ENCODE data around the gene CHST6.
"Not testable (repeated sequence)": the region's sequence is repeated elsewhere in the genome, so short reads cannot be mapped to it uniquely, and the experiment has no call there.

CHST6 gene

DNA sequence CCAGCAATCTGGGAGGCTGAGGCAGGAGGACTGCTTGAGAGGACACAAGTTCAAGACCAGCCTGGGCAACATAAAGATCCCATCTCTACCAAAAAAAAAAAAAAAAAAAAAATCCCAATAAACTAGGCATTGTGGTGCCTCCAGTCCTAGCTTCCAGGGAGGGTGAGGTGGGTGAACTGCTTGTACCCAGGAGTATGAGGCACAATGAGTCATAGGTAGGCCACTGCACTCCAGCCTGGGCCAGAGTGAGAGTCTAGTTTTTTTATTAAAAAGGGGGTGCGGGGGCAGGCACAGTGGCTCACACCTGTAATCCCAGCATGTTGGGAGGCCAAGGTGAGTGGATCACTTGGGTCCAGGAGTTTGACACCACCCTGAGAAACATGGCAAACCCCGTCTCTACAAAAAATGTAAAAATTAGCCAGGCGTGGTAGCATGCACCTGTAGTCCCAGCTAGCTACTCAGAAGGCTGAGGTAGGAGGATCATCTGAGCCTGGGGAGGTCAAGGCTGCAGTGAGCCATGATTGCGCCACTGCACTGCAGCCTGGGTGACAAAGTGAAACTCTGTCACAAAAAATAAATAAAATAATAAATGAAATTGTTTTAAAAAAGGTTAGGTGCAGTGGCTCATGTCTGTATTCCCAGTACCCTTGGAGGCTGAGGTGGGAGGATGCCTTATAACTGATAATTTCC, 7.8 kb upstream of the CHST6 start:
- H3K4me3 ChIP-seq (ENCODE audit: low read depth, low read length): no peak overlapping the region
- no peak for DNase-seq (ENCODE audit: low read depth, low spot score)
- TF ChIP-seq, protein P1, sequence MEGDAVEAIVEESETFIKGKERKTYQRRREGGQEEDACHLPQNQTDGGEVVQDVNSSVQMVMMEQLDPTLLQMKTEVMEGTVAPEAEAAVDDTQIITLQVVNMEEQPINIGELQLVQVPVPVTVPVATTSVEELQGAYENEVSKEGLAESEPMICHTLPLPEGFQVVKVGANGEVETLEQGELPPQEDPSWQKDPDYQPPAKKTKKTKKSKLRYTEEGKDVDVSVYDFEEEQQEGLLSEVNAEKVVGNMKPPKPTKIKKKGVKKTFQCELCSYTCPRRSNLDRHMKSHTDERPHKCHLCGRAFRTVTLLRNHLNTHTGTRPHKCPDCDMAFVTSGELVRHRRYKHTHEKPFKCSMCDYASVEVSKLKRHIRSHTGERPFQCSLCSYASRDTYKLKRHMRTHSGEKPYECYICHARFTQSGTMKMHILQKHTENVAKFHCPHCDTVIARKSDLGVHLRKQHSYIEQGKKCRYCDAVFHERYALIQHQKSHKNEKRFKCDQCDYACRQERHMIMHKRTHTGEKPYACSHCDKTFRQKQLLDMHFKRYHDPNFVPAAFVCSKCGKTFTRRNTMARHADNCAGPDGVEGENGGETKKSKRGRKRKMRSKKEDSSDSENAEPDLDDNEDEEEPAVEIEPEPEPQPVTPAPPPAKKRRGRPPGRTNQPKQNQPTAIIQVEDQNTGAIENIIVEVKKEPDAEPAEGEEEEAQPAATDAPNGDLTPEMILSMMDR (IDR thresholded peaks at IDR 0.05; ENCODE audit: low read depth, low read length): no peak
- in situ Hi-C loops (cut with HindIII; ENCODE audit: low sequenced_read_pairs): no loop called here

DNA sequence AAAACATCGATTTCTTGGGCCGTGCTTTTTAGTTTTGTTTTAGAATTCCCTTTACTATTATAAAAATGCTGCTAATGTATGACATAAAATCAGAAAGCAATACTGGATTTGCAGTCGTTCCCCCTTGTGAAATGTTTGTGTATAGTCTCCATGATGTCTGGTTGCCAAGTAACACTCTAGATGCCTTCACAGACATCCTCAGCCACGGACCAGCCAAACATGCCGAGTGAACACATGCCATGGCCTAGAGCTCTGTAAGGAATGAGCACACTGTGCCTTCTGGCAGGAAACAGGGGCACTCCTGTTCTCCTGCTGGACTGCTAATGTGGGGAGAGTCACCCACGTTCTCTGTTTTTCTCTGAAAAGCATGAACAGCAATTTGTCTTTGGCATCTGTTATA, 6.6 kb upstream of the CHST6 start:
- in situ Hi-C loops (cut with HindIII; ENCODE audit: low sequenced_read_pairs); H3K4me3 ChIP-seq (ENCODE audit: low read depth, low read length): not testable (repeated sequence)
- DNase-seq (ENCODE audit: low read depth, low spot score): peak; percentile 55

DNA sequence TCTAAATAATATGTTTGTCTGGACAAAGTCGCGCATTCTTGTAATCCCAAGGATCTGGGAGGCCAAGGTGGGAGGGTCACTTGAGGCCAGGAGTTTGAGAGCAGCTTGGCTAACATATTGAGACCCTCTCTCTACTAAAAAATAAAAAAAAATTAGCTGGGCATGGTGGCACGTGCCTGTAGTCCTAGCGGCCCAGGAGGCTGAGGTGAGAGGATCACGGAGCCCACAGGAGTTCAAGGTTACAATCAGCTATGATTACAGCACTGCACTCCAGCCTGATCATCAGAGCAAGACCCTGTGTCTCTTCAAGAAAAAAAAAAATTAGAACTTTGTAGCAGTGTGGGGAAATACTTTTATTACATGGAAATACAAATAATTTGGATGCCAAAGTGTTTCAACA, 6.1 kb upstream of the CHST6 start:
- TF ChIP-seq, protein P1 (IDR thresholded peaks at IDR 0.05; ENCODE audit: low read depth, low read length): no peak
- DNase-seq (ENCODE audit: low read depth, low spot score): no peak
- in situ Hi-C loops (cut with HindIII; ENCODE audit: low sequenced_read_pairs): no loop called here
- no peak overlapping the region for H3K4me3 ChIP-seq (ENCODE audit: low read depth, low read length)

DNA sequence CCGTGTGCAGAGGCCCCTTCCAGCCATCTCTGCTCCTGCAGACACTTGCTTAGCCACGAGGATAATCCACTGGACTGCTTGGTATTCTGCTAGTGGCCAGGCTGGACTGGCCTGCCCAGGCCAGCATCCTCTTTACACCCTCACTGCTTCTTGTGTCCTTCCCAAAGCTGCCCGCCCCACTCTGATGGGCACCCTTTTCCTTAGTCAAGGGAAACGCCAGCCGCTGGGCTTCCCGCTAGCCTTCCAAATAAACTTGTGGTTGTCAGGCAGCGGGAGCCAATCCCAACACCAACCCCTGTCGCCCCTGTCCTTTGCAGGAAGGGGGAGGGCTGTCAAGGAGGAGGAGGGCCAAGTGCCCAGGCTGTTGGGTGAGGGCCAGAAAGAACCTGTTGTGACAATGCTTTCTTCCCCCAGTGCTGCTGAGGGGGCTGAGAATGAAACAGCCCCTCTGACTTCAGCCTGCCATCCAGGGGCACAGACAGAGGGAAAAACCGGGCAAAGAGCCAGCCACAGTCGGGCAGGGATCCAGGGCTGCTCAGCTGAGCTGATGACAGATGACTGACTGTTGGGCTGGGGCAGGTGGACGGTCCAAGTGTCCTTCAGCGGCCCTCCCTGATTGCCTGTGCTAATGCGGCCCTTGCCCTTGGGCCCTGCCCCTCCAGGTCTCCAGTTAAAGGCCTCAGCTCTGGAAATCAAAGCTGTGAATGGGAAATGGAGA, 3.5 kb upstream of the CHST6 start:
- in situ Hi-C loops (cut with HindIII; ENCODE audit: low sequenced_read_pairs); H3K4me3 ChIP-seq (ENCODE audit: low read depth, low read length); DNase-seq (ENCODE audit: low read depth, low spot score): not testable (repeated sequence)

DNA sequence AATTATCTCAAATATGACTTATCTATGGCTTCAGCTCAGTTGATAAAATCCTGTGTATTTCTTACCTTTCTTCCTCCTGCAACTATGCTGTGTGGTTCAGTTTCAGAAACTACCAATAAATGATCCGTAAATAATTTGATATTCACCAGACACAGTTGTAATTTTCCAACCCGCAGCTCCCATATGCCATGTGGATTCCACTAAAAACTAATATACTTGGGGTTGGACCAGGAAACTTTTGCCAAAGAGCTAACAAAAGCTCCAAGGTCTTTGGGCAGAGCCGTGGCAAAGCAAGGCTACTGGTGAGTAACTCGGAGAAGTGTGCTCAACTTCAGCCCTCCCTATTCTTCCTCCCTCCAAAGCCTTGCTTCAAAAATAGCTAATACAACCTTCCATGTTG, 2.3 kb upstream of the CHST6 start:
- in situ Hi-C loops (cut with HindIII; ENCODE audit: low sequenced_read_pairs): no loop called here
- TF ChIP-seq, protein P1 (IDR thresholded peaks at IDR 0.05; ENCODE audit: low read depth, low read length): no peak
- peak; percentile 33 for DNase-seq (ENCODE audit: low read depth, low spot score)
- no peak overlapping the region for H3K4me3 ChIP-seq (ENCODE audit: low read depth, low read length)

DNA sequence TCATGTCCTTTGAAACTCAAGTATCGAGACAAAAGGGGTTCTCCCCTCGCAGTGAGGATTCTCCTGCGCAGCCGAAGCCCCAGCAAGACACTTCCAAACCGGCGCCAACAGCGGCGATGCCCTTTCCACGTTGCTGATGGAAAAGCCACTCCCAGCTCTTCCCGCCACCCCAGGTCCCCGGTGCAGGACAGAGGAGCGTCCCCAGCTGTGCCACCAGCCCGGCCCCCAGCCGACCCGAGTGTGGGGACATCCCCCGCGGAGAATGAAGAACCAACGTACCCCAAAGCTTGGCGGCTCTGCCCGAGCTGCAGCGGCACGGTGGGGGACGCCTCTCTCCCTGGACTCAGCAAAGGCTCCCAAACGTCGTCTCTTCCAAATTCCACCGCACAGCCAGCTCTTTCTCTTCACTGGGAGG, 573 bp downstream of the CHST6 start:
- in situ Hi-C loops (cut with HindIII; ENCODE audit: low sequenced_read_pairs): no loop called here
- DNase-seq (ENCODE audit: low read depth, low spot score): no peak
- H3K4me3 ChIP-seq (ENCODE audit: low read depth, low read length): peak overlapping the region; percentile 48
- TF ChIP-seq, protein P1 (IDR thresholded peaks at IDR 0.05; ENCODE audit: low read depth, low read length): no peak

DNA sequence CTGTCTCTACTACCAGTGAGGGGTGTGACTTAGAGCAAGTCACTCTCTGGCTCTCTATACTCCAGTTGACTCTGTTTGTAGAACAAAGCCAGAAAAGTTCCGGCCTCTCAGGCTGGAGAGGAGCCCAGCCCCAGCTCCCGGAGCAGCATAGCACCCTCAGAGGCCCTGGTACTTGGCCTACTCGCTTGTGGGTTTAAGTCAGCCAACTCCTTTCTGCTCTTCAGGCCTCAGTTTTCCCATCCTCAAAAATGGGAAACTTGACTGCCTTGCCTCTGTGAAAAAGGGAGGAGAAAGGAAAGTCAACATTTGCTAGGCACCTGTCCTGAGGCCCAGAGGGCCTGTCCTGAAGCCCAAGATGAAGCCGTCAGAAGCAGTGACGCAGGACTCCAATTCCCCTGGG, 1.1 kb downstream of the CHST6 start:
- TF ChIP-seq, protein P1 (IDR thresholded peaks at IDR 0.05; ENCODE audit: low read depth, low read length): no peak
- H3K4me3 ChIP-seq (ENCODE audit: low read depth, low read length): peak overlapping the region; percentile 48
- in situ Hi-C loops (cut with HindIII; ENCODE audit: low sequenced_read_pairs): no loop called here
- no peak for DNase-seq (ENCODE audit: low read depth, low spot score)
